Stimulated activated CD8-positive, alpha-beta memory T cell treated with anti-CD3 and anti-CD28 coated beads, Interleukin-7, amount 100 ng/mL, for 4 hours (primary cell): ENCODE data around the gene DCP2.

Experiments used
- DNase-seq, 2 donors: peaks; one replicate each; pipeline ENCODE4 v3.0.0-alpha.2; 2020; ENCODE audit warnings: low read depth in 2 of 2

DCP2 gene

DNA sequence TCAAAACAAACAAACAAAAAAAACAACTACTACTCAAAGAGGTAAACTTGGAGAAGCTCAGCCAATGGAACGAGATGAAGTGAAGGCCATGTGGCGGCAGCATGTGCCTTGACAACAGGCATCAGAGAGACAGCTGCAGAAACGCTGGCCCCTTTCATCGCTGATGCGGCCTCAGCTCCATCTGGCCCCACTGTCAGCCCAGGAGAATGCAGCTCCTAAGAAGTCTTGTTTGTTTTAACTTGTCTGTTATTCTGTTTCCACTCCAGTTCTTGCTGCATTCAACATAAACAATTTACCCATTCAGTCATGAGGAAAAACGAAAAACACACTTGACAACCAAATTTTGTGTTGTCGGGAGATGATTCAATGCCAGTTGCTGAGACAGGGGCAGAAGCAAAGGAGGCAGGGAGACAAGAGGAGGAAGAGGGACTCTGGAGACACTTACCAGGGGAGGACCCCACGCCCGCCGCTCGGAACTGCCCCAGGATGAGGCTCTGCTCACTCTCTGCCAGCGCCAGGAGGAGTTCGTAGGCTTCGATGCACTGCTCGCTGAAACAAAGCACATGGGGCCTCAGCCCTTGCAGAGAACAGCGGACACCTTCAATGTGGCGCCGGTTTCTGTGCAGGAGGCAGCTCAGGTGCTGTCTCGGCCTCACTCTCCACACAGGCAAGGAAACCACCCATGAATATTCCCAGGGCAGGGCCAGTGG, 91.2 kb downstream of the DCP2 start:
- no peak for DNase-seq

GRCh38 chr5:113068559-113068958, 92.0 kb downstream of the DCP2 start:
- no peak for DNase-seq
